Measurements from ENCODE around the gene KCNG2. TPM values are rescaled to one million over a fixed set of nuclear protein-coding genes. Genes with fewer than 3 reads are reported as not detected.

KCNG2 gene
- total and polyA plus RNA-seq, 2 of the 8 experiments (the other 6 are each of a cell fraction or from before 2014, with no cell fraction given), result 0.19 to 0.74 TPM

- Histone ChIP-seq H2BK5ac (ENCODE audit: low read depth, low read length) (no peak overlapping the region), H3K4ac (replicated peaks; ENCODE audit: insufficient read length, low read depth, low read length) (no peak overlapping the region), H2BK15ac (ENCODE audit: low read length) (no peak overlapping the region), H3K9ac (replicated peaks in 1 of 4; ENCODE audit: extremely low read depth in 1 of 4, low read depth in 3 of 4, low read length in 3 of 4) (no peak overlapping the region), H3K4me2 (ENCODE audit: insufficient read depth in 1 of 2, low read depth in 2 of 2, low read length in 2 of 2) (no peak overlapping the region), H3K79me2 (ENCODE audit: control insufficient read depth in 1 of 2, insufficient read depth in 2 of 2, low read length in 2 of 2) (no peaks in the 10 kb centered on the region), H3K23me2 (ENCODE audit: low read depth, low read length) (no peaks in the 10 kb centered on the region), H3K9me3 (ENCODE audit: insufficient read depth in 2 of 2, low read depth in 1 of 2, low read length in 1 of 2) (no peaks in the 10 kb centered on the region), H4K20me1 (replicated peaks in 1 of 2; ENCODE audit: control insufficient read depth in 1 of 2, insufficient read depth in 2 of 2, low read length in 2 of 2) (no peaks in the 10 kb centered on the region), H2AFZ (ENCODE audit: low read length) (no peak overlapping the region), H3K4me1 (replicated peaks in 1 of 4; ENCODE audit: control insufficient read depth in 3 of 4, insufficient read depth in 4 of 4, low read length in 3 of 4) (no peaks in the 10 kb centered on the region), H3K27ac (ENCODE audit: low read depth, low read length) (no peak overlapping the region), H4K91ac (replicated peaks; ENCODE audit: insufficient read length, low read length) (no peak overlapping the region), H3K18ac (ENCODE audit: extremely low read depth, low read length) (no peak overlapping the region), H4K8ac (ENCODE audit: extremely low read depth, insufficient read depth, low read length) (no peak overlapping the region), H3K23ac (ENCODE audit: insufficient read length) (no peak overlapping the region), H4K5ac (ENCODE audit: insufficient read length, low read depth, low read length) (no peak overlapping the region), H2BK20ac (ENCODE audit: low read length) (no peak overlapping the region), H3K4me3 (ENCODE audit: extremely low read depth in 1 of 4, insufficient read depth in 2 of 4, low read depth in 3 of 4, low read length in 4 of 4) (no peak overlapping the region), H3K14ac (ENCODE audit: insufficient read length) (no peak overlapping the region), H3K79me1 (ENCODE audit: low read depth, low read length) (no peaks in the 10 kb centered on the region), H3K27me3 (replicated peaks in 1 of 4; ENCODE audit: control insufficient read depth in 3 of 4, extremely low read depth in 1 of 4, insufficient read depth in 3 of 4, low read length in 3 of 4) (no peaks in the 10 kb centered on the region), H2BK120ac (replicated peaks; ENCODE audit: low read depth, low read length) (no peak overlapping the region), H3K56ac (replicated peaks; ENCODE audit: insufficient read length, low read depth, low read length) (no peak overlapping the region), H2BK12ac (ENCODE audit: low read depth, low read length) (no peak overlapping the region), H3K36me3 (ENCODE audit: control insufficient read depth in 2 of 4, insufficient read depth in 4 of 4, low read length in 3 of 4) (no peaks in the 10 kb centered on the region), H2AK5ac (ENCODE audit: low read depth, low read length) (no peak overlapping the region)
- DNase-seq (ENCODE audit: low read depth in 1 of 2, low spot score in 2 of 2) (no peak), FAIRE-seq (no peak)
- ChIA-PET CTCF (ENCODE audit: partially characterized antibody) (interaction anchor here (0.8 kb wide), 1 partner anchor 20 kb away, joined by 4 read pairs; no protein-coding TSS in a partner anchor), POLR2A (ENCODE audit: partially characterized antibody) (no interaction called here)
- WGBS, 2 experiments (ENCODE audit: extremely low coverage in 1 of 2, insufficient coverage in 1 of 2, insufficient read length in 1 of 2, insufficient replicate concordance in 2 of 2, low coverage in 1 of 2, low lambda C conversion rate in 2 of 2, missing lambda C conversion rate in 1 of 2), result 90% methylated on average over 13 of the region's 16 CpGs; no CpG with 5 or more reads in 1 of the 2 experiments
- TF ChIP-seq SUZ12 (IDR thresholded peaks at IDR 0.05; ENCODE audit: low read length), result no peak
- TF ChIP-seq KDM1A (IDR thresholded peaks at IDR 0.05; ENCODE audit: borderline replicate concordance, low read length), result no peak
- TF ChIP-seq SRF (IDR thresholded peaks at IDR 0.05; ENCODE audit: low read depth, low read length), result no peak
- no peak for TF ChIP-seq SIX5 (IDR thresholded peaks at IDR 0.05; ENCODE audit: low read depth, low read length)
These were observed 8.3 kb downstream of the KCNG2 start for GRCh38 chr18:79805926-79806487.

All from H1 (cell line).